HG03457 (cell line): ENCODE data around the gene EIF4A2.
"Not testable (repeated sequence)": the region's sequence is repeated elsewhere in the genome, so short reads cannot be mapped to it uniquely, and the experiment has no call there.

Experiments
- ATAC-seq: cut with Tn5 transposase; IDR thresholded peaks from one replicate; pipeline ENCODE4 v1.9.1; 2021; ENCODE audit warnings: moderate number of reproducible peaks; ENCODE audit not compliant: unreplicated experiment

The EIF4A2 gene

GRCh38 chr3:186784820-186785494, 1.6 kb downstream of the EIF4A2 start:
- ATAC-seq = no peak

GRCh38 chr3:186785495-186786018, 2.2 kb downstream of the EIF4A2 start:
- ATAC-seq = no peak

GRCh38 chr3:186786922-186787321, 3.5 kb downstream of the EIF4A2 start:
- no peak for ATAC-seq

- ATAC-seq = no peak
These were observed 4.5 kb downstream of the EIF4A2 start for GRCh38 chr3:186787642-186788481.

- no peak for ATAC-seq
These were observed 5.3 kb downstream of the EIF4A2 start for GRCh38 chr3:186788482-186789370.

GRCh38 chr3:186789554-186790260, 6.3 kb downstream of the EIF4A2 start:
- no peak for ATAC-seq

- ATAC-seq = no peak
These were observed 7.0 kb downstream of the EIF4A2 start for GRCh38 chr3:186790261-186790981.

GRCh38 chr3:186798239-186798874, 15.0 kb downstream of the EIF4A2 start:
- no peak for ATAC-seq

GRCh38 chr3:186800285-186800684, 16.9 kb downstream of the EIF4A2 start:
- ATAC-seq = no peak

- no peak for ATAC-seq
These were observed 19.3 kb downstream of the EIF4A2 start for GRCh38 chr3:186802701-186803100.

GRCh38 chr3:186803447-186803846, 20.1 kb downstream of the EIF4A2 start:
- not testable (repeated sequence) for ATAC-seq

- peak; percentile 77 for ATAC-seq
These were observed 23.0 kb downstream of the EIF4A2 start, which contains the start of gene RFC4 for GRCh38 chr3:186806089-186807055. RFC4 (minus strand) TSS chr3:186806482; CDS start chr3:186804713, 1,769 bp downstream.

- no peak for ATAC-seq
These were observed 23.9 kb downstream of the EIF4A2 start for GRCh38 chr3:186807231-186807630.

GRCh38 chr3:186810336-186810996, 27.1 kb downstream of the EIF4A2 start:
- ATAC-seq = no peak

GRCh38 chr3:186811313-186811712, 27.9 kb downstream of the EIF4A2 start:
- ATAC-seq = not testable (repeated sequence)

GRCh38 chr3:186814100-186814499, 30.7 kb downstream of the EIF4A2 start:
- ATAC-seq = no peak

GRCh38 chr3:186815435-186815834, 32.1 kb downstream of the EIF4A2 start:
- ATAC-seq = no peak
